Endothelial cell of umbilical vein (primary cell): ENCODE results near the gene MYO7B. TPM values are rescaled to one million over a fixed set of nuclear protein-coding genes. Genes with fewer than 3 reads are reported as not detected.

Source experiments
- BruUV-seq: library from RNA; stranded (reverse); fragments of 400-500 nt; replicated peaks from 2 replicates; lab custom pipeline; 2021; lab: Mats Ljungman, UMichigan
- CTCF ChIA-PET: fragments of 300-600, 350-600 bp; sonication (Branson Sonifier 250); formaldehyde crosslinking; loops from one replicate; lab custom pipeline; 2021; ENCODE audit warnings: antibody characterized with exemption, inconsistent platforms; lab: Charles Lee
- POLR2A ChIA-PET: fragments of 300-600, 350-600 bp; sonication (Branson Sonifier 250); formaldehyde crosslinking; loops from one replicate; lab custom pipeline; 2021; ENCODE audit warnings: antibody characterized with exemption, inconsistent platforms; lab: Charles Lee
- DNase-seq: peaks from one replicate; pipeline ENCODE4 v3.0.0-alpha.2; 2011; ENCODE audit warnings: low read depth, low spot score
- FAIRE-seq: peaks from 2 replicates; lab custom pipeline; 2011; peaks lifted over from hg19 to GRCh38; lab: Jason Lieb, UNC
- H2AFZ ChIP-seq: 2 replicates; pipeline ENCODE4 v1.6.0; 2012; ENCODE audit warnings: low read depth, low read length, control low read depth, inconsistent platforms
- H3K27ac ChIP-seq: 2 replicates; pipeline ENCODE4 v1.5.1; 2011; ENCODE audit warnings: low read depth, mild to moderate bottlenecking, control low read depth, low read length, moderate library complexity; ENCODE audit not compliant: insufficient read depth
- H3K27me3 ChIP-seq, 2 experiments: 2 replicates each; pipeline versions ENCODE4 v1.6.0 to v1.6.1; 2011; ENCODE audit warnings: low read length in 2 of 2, mixed read lengths in 1 of 2; ENCODE audit not compliant: control insufficient read depth in 2 of 2, insufficient read depth in 2 of 2
- H3K36me3 ChIP-seq, 2 experiments: 2 replicates in 1 of 2; 3 replicates in 1 of 2; pipeline ENCODE4 v1.5.1; 2011; ENCODE audit warnings: low read length in 2 of 2, mild to moderate bottlenecking in 1 of 2, moderate library complexity in 1 of 2; ENCODE audit not compliant: control insufficient read depth in 2 of 2, insufficient read depth in 2 of 2; ENCODE audit errors: extremely low read depth in 1 of 2
- H3K4me1 ChIP-seq: 3 replicates; pipeline ENCODE4 v1.5.1; 2011; ENCODE audit warnings: mild to moderate bottlenecking, low read length; ENCODE audit not compliant: control insufficient read depth, insufficient read depth; ENCODE audit errors: extremely low read depth
- H3K4me2 ChIP-seq: 2 replicates; pipeline ENCODE4 v1.6.1; 2011; ENCODE audit warnings: low read length, control low read depth, mixed read lengths; ENCODE audit not compliant: insufficient read depth
- H3K4me3 ChIP-seq, 3 experiments: fragments of 200-600 bp in 1 of 3; sonication (generic), shearing (Covaris generic) in 1 of 3; replicated peaks in 1 of 3; 2 replicates each; pipeline ENCODE4 v1.5.1; 2011 to 2016; ENCODE audit warnings: control low read depth in 3 of 3, low read length in 3 of 3, mild to moderate bottlenecking in 2 of 3, inconsistent platforms in 1 of 3, low read depth in 1 of 3, moderate library complexity in 1 of 3; ENCODE audit not compliant: insufficient read depth in 1 of 3
- H3K79me2 ChIP-seq: 2 replicates; pipeline ENCODE4 v1.6.0; 2012; ENCODE audit warnings: low read length, inconsistent platforms; ENCODE audit not compliant: control insufficient read depth, insufficient read depth
- H3K9ac ChIP-seq: replicated peaks from 2 replicates; pipeline ENCODE3; 2011; ENCODE audit warnings: low read length, control low read depth; ENCODE audit not compliant: insufficient read depth; ENCODE audit errors: extremely low read depth
- H3K9me1 ChIP-seq: replicated peaks from 3 replicates; pipeline ENCODE4 v1.6.0; 2011; ENCODE audit warnings: mild to moderate bottlenecking, low read length; ENCODE audit not compliant: control insufficient read depth, insufficient read depth; ENCODE audit errors: extremely low read depth
- H3K9me3 ChIP-seq: replicated peaks from 2 replicates; pipeline ENCODE4 v1.5.1; 2012; ENCODE audit warnings: low read length, inconsistent platforms; ENCODE audit not compliant: control insufficient read depth, insufficient read depth
- H4K20me1 ChIP-seq: replicated peaks from 2 replicates; pipeline ENCODE3; 2011; ENCODE audit warnings: mild to moderate bottlenecking, low read length; ENCODE audit not compliant: control insufficient read depth, insufficient read depth; ENCODE audit errors: extremely low read depth
- CTCF ChIP-seq, 2 donors: IDR thresholded peaks; 1 replicate in 1 of 2; 2 replicates in 1 of 2; pipeline ENCODE4 v1.5.1; 2011; ENCODE audit warnings: low read length in 2 of 2, mild to moderate bottlenecking in 2 of 2, moderate library complexity in 2 of 2, control low read depth in 1 of 2, inconsistent platforms in 1 of 2, low read depth in 1 of 2; ENCODE audit not compliant: insufficient read depth in 1 of 2; ENCODE audit errors: extremely low read depth in 1 of 2
- EZH2 ChIP-seq: IDR thresholded peaks from 2 replicates; pipeline ENCODE4 v1.6.1; 2012; ENCODE audit warnings: borderline replicate concordance, low read depth, mild to moderate bottlenecking, moderate library complexity, low read length, inconsistent platforms; ENCODE audit not compliant: severe bottlenecking
- FOS ChIP-seq: IDR thresholded peaks from 2 replicates; pipeline ENCODE4 v1.6.1; 2011; ENCODE audit warnings: mild to moderate bottlenecking, low read length, moderate library complexity, borderline replicate concordance; ENCODE audit not compliant: insufficient read depth
- GATA2 ChIP-seq: IDR thresholded peaks from 2 replicates; pipeline ENCODE4 v1.7.0; 2011; ENCODE audit warnings: low read depth, mild to moderate bottlenecking, moderate library complexity, mixed read lengths, low read length; ENCODE audit not compliant: insufficient read length, insufficient read depth
- JUN ChIP-seq: IDR thresholded peaks from 2 replicates; pipeline ENCODE4 v1.6.1; 2011; ENCODE audit warnings: borderline replicate concordance, low read depth; ENCODE audit not compliant: insufficient read length, insufficient read depth
- MYC ChIP-seq: IDR thresholded peaks from one replicate; pipeline ENCODE4 v1.6.1; 2011; ENCODE audit warnings: mild to moderate bottlenecking, low read depth, low read length
- POLR2A ChIP-seq: IDR thresholded peaks from 2 replicates; pipeline ENCODE4 v1.6.1; 2012; ENCODE audit warnings: low read depth, mild to moderate bottlenecking, control low read depth, low read length
- POLR2AphosphoS5 ChIP-seq: IDR thresholded peaks from 2 replicates; pipeline ENCODE4 v1.6.1; 2012; ENCODE audit warnings: low read depth, mild to moderate bottlenecking, control low read depth, low read length, moderate library complexity; ENCODE audit not compliant: insufficient read depth
- dilution Hi-C: fragments of 300-500 bp; cut with MboI; formaldehyde crosslinking; loops from one replicate; pipeline ENCODE4 v1.15.0; 2019; ENCODE audit warnings: low sequenced_read_pairs; ENCODE audit not compliant: extremely low pct_ligation_motif_present
- intact Hi-C: fragments of 100-400 bp; cut with micrococcal nuclease; formaldehyde crosslinking; loops from one replicate; pipeline ENCODE4 v1.10.0; 2022
- polyA plus RNA-seq, 4 experiments: library from polyadenylated mRNA; depleted of rRNA in 3 of 4; stranded (reverse) in 3 of 4; unstranded in 1 of 4; fragments of >200 nt; gene quantifications; 2 replicates each; pipeline versions ENCODE4 v1.2.1 to v1.2.3, GENCODE V29; 2011 to 2012; ENCODE audit warnings: missing spikeins in 1 of 4
- total RNA-seq: library from RNA; stranded (reverse); gene quantifications from 2 replicates; pipeline ENCODE4 v1.2.3, GENCODE V29; 2021
- TF ChIP-seq, protein P1 (sequence below): IDR thresholded peaks from 2 replicates; pipeline ENCODE4 v1.6.1; 2011; ENCODE audit not compliant: insufficient read depth, insufficient read length

Gene MYO7B
- total and polyA plus RNA-seq, 2 donors (not counting 3 experiments of a cell fraction or from before 2014, with no cell fraction given): 0.17 TPM; not detected in 1

DNA sequence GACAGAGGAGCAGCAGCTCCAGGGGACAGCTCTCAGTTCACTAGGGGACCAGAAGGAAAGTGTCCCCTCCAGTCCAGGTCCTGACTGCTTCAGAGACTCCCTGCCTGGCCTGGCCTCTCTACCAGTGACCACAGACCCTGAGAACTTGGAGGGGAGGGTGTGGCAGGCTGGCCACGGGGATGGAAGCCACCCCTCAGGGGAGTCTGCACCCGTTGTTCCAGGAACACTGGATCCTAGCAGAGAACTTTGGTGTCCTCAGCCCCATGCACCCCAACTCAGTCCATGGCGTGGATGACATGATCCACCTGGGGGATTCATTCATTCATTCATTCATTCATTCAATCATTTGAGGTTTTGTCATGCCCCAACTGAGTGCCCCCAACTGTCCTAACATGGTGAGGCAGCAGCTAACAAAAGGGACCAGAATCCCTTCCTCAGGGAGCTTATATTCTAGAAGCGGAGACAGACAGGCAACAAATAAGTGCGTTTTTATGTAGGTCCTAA is 31.9 kb downstream of the MYO7B start:
- Histone ChIP-seq H3K9me1 (no peaks in the 10 kb centered on the region), H4K20me1 (no peaks in the 10 kb centered on the region), H3K9me3 (no peaks in the 10 kb centered on the region), H3K36me3 (no peaks in the 10 kb centered on the region), H2AFZ (no peak overlapping the region), H3K27ac (no peak overlapping the region), H3K4me3 (no peak overlapping the region), H3K79me2 (no peaks in the 10 kb centered on the region), H3K4me1 (peaks cover 5% of the 10 kb centered on the region), H3K4me2 (no peak overlapping the region), H3K27me3 (no peaks in the 10 kb centered on the region), H3K9ac (no peak overlapping the region)
- DNase-seq (no peak), FAIRE-seq (no peak)
- ChIA-PET POLR2A (no interaction called here), CTCF (interaction anchor here (6.6 kb wide), 1 partner anchor 24 kb away, joined by 32 read pairs; no protein-coding TSS in a partner anchor)
- no TSS peak for BruUV-seq
- dilution Hi-C loops (no loop called here), intact Hi-C loops (no loop called here)
- no peak for TF ChIP-seq GATA2
- no peak for TF ChIP-seq POLR2AphosphoS5
- TF ChIP-seq JUN: no peak
- no peak for TF ChIP-seq EZH2
- no peak for TF ChIP-seq CTCF (IDR thresholded peaks at IDR 0.05; ENCODE audit: extremely low read depth in 1 of 2, insufficient read depth in 1 of 2, low read depth in 1 of 2, low read length in 2 of 2)
- TF ChIP-seq POLR2A: no peak
- TF ChIP-seq, protein P1, sequence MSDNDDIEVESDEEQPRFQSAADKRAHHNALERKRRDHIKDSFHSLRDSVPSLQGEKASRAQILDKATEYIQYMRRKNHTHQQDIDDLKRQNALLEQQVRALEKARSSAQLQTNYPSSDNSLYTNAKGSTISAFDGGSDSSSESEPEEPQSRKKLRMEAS: no peak
- TF ChIP-seq FOS: no peak
- TF ChIP-seq MYC: no peak
